ENCODE results near the gene TM7SF2. TPM values are rescaled to one million over a fixed set of nuclear protein-coding genes. Genes with fewer than 3 reads are reported as not detected.

The TM7SF2 gene
- total RNA-seq, 1 experiment from 2014 or later, result 73.8 TPM

DNA sequence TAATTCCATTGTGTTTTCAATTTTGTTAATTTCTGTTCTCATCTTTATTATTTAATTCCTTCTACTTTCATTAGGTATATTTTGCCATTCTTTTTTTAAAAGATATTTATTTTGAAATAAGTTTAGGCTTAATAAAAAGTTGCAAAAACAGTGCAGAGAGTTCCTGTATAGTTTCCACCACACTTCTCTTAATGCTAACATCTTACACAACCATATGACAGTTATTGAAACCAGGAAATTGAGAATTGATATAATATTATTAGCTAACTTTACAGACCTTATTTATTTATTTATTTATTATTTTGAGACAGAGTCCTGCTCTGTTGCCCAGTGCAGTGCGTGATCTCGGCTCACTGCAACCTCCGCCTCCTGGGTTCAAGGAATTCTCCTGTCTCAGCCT is 44.6 kb downstream of the TM7SF2 start:
- no peaks in the 10 kb centered on the region for H3K27me3 Mint-ChIP-seq (ENCODE audit: insufficient read depth, unreplicated experiment)
- no peaks in the 10 kb centered on the region; the same call in 1 of the 2 replicates for H3K27me3 ChIP-seq (replicated peaks; ENCODE audit: control insufficient read depth, insufficient read depth, low read length)
- no TSS peak for BruUV-seq (replicated peaks)
- no peak overlapping the region for H3K4me3 ChIP-seq (ENCODE audit: low read depth, low read length)
- no peak overlapping the region for H3K27ac Mint-ChIP-seq (ENCODE audit: unreplicated experiment)
- no peaks in the 10 kb centered on the region for H3K36me3 ChIP-seq (ENCODE audit: control insufficient read depth, insufficient read depth, low read length)
- no peaks in the 10 kb centered on the region for H3K4me1 ChIP-seq
- no peaks in the 10 kb centered on the region for H3K9me3 Mint-ChIP-seq (ENCODE audit: unreplicated experiment)
- ChIA-PET POLR2A (no interaction called here), CTCF (no interaction called here)
- H3K9me3 ChIP-seq, result no peaks in the 10 kb centered on the region
- DNase-seq, result no peak
- H3K4me3 Mint-ChIP-seq (ENCODE audit: unreplicated experiment), result no peak overlapping the region
- no peaks in the 10 kb centered on the region for H3K36me3 Mint-ChIP-seq (ENCODE audit: insufficient read depth, unreplicated experiment)
- peaks cover 6% of the 10 kb centered on the region for H3K4me1 Mint-ChIP-seq (ENCODE audit: low read depth, unreplicated experiment)
- TF ChIP-seq, protein P1, sequence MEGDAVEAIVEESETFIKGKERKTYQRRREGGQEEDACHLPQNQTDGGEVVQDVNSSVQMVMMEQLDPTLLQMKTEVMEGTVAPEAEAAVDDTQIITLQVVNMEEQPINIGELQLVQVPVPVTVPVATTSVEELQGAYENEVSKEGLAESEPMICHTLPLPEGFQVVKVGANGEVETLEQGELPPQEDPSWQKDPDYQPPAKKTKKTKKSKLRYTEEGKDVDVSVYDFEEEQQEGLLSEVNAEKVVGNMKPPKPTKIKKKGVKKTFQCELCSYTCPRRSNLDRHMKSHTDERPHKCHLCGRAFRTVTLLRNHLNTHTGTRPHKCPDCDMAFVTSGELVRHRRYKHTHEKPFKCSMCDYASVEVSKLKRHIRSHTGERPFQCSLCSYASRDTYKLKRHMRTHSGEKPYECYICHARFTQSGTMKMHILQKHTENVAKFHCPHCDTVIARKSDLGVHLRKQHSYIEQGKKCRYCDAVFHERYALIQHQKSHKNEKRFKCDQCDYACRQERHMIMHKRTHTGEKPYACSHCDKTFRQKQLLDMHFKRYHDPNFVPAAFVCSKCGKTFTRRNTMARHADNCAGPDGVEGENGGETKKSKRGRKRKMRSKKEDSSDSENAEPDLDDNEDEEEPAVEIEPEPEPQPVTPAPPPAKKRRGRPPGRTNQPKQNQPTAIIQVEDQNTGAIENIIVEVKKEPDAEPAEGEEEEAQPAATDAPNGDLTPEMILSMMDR (IDR thresholded peaks at IDR 0.05; ENCODE audit: insufficient read depth in 1 of 2, low read depth in 1 of 2, low read length in 1 of 2, severe bottlenecking in 1 of 2, unreplicated experiment in 1 of 2), result no peak
- intact Hi-C loops (cut with micrococcal nuclease; ENCODE audit: unreplicated experiment), result no loop called here

DNA sequence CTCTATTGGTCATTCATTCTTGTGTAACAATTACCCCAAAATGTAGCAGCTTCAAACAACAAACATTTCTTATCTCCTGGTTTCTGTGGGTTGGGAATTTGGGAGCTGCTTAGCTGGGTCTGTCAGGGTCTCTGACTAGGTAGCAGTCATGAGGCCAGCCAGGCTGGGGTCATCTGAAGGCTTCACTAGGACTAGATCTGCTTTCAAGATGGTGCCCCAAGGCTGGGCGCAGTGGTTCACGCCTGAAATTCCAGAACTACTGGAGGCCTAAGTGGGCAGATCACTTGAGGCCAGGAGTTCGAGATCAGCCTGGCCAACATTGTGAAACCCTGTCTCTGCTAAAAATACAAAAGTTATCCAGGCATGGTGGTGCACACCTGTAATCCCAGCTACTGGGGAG is 45.3 kb downstream of the TM7SF2 start:
- H3K36me3 Mint-ChIP-seq (ENCODE audit: insufficient read depth, unreplicated experiment), result no peaks in the 10 kb centered on the region
- H3K4me3 Mint-ChIP-seq (ENCODE audit: unreplicated experiment), result no peak overlapping the region
- intact Hi-C loops (cut with micrococcal nuclease; ENCODE audit: unreplicated experiment), result no loop called here
- TF ChIP-seq, protein P1 (IDR thresholded peaks at IDR 0.05; ENCODE audit: insufficient read depth in 1 of 2, low read depth in 1 of 2, low read length in 1 of 2, severe bottlenecking in 1 of 2, unreplicated experiment in 1 of 2), result no peak
- no peaks in the 10 kb centered on the region for H3K9me3 ChIP-seq
- H3K4me1 ChIP-seq, result no peaks in the 10 kb centered on the region
- no peaks in the 10 kb centered on the region for H3K36me3 ChIP-seq (ENCODE audit: control insufficient read depth, insufficient read depth, low read length)
- no peaks in the 10 kb centered on the region for H3K9me3 Mint-ChIP-seq (ENCODE audit: unreplicated experiment)
- H3K27me3 Mint-ChIP-seq (ENCODE audit: insufficient read depth, unreplicated experiment), result no peaks in the 10 kb centered on the region
- H3K4me3 ChIP-seq (ENCODE audit: low read depth, low read length), result no peak overlapping the region
- ChIA-PET CTCF (no interaction called here), POLR2A (no interaction called here)
- no TSS peak for BruUV-seq (replicated peaks)
- H3K4me1 Mint-ChIP-seq (ENCODE audit: low read depth, unreplicated experiment), result peaks cover 6% of the 10 kb centered on the region
- no peak overlapping the region for H3K27ac Mint-ChIP-seq (ENCODE audit: unreplicated experiment)
- DNase-seq, result no peak
- no peaks in the 10 kb centered on the region; the same call in 1 of the 2 replicates for H3K27me3 ChIP-seq (replicated peaks; ENCODE audit: control insufficient read depth, insufficient read depth, low read length)

DNA sequence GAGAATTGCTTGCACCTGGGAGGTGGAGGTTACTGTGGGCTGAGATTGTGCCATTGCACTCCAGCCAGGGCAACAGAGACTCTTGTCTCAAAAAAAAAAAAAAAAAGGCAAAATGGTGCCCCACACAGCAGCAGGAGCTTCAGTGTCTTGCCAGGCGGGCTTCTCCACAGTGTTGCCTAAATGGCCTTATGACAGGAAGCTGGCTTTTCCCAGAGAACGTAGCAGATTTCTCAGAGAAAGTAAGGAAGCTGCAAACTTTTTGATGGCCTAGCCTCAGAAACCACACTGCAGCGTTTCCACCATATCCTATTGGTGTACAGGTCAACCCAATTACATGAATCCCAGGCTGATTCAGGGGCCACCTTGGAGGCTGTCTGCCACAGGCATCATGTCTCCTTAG is 45.7 kb downstream of the TM7SF2 start:
- intact Hi-C loops (cut with micrococcal nuclease; ENCODE audit: unreplicated experiment), result no loop called here
- no peaks in the 10 kb centered on the region for H3K36me3 ChIP-seq (ENCODE audit: control insufficient read depth, insufficient read depth, low read length)
- DNase-seq, result no peak
- TF ChIP-seq, protein P1 (IDR thresholded peaks at IDR 0.05; ENCODE audit: insufficient read depth in 1 of 2, low read depth in 1 of 2, low read length in 1 of 2, severe bottlenecking in 1 of 2, unreplicated experiment in 1 of 2), result no peak
- Mint-ChIP-seq H3K4me3 (ENCODE audit: unreplicated experiment) (no peak overlapping the region), H3K27me3 (ENCODE audit: insufficient read depth, unreplicated experiment) (no peaks in the 10 kb centered on the region), H3K36me3 (ENCODE audit: insufficient read depth, unreplicated experiment) (no peaks in the 10 kb centered on the region), H3K4me1 (ENCODE audit: low read depth, unreplicated experiment) (peaks cover 6% of the 10 kb centered on the region), H3K27ac (ENCODE audit: unreplicated experiment) (no peak overlapping the region), H3K9me3 (ENCODE audit: unreplicated experiment) (no peaks in the 10 kb centered on the region)
- no peaks in the 10 kb centered on the region for H3K27me3 ChIP-seq (replicated peaks; ENCODE audit: control insufficient read depth, insufficient read depth, low read length)
- no TSS peak for BruUV-seq (replicated peaks)
- ChIA-PET POLR2A (no interaction called here), CTCF (no interaction called here)
- H3K4me1 ChIP-seq, result no peaks in the 10 kb centered on the region
- H3K9me3 ChIP-seq, result no peaks in the 10 kb centered on the region
- H3K4me3 ChIP-seq (ENCODE audit: low read depth, low read length), result no peak overlapping the region

Measured in Caco-2 (cell line).